ENCODE data around the gene MFAP5. TPM values are rescaled to one million over a fixed set of nuclear protein-coding genes. Genes with fewer than 3 reads are reported as not detected.
"Not testable (repeated sequence)": the region's sequence is repeated elsewhere in the genome, so short reads cannot be mapped to it uniquely, and the experiment has no call there.

MFAP5 gene
- polyA plus RNA-seq, 2 of the 4 experiments (the other 2 are of a cell fraction), result 0.40 TPM

DNA sequence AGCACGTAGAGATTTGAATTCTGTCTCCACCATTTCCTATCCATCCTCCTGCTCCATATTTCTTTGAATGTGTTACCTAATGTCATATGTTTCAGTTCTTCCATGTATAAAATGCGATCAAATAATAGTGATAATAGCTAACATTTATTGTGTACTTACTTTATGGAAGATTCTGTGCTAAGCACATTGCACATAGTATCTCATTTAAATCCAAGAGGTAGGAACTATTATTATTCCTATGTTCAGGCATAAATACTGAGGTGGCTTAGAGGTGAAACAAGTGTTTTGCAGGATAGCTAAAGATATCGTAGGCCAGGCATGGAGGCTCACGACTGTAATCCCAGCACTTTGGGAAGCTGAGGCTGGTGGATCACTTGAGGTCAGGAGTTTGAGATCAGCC, 32.5 kb downstream of the MFAP5 start:
- no peak overlapping the region for H3K4me2 ChIP-seq
- no peaks in the 10 kb centered on the region for H3K9me3 ChIP-seq
- FAIRE-seq, result no peak
- ChIA-PET CTCF (interaction anchor here (1.3 kb wide), 1 partner anchor 9 kb away, joined by 5 read pairs; no protein-coding TSS in a partner anchor), POLR2A (no interaction called here)
- no peak overlapping the region; a peak in 1 of 6 replicates for H3K27ac ChIP-seq
- ATAC-seq, result no peak
- H3K4me1 ChIP-seq, result peaks cover 15% of the 10 kb centered on the region
- TF ChIP-seq MAZ (IDR thresholded peaks at IDR 0.05; ENCODE audit: borderline replicate concordance, low read depth, low read length), result no peak
- TF ChIP-seq EP300 (IDR thresholded peaks at IDR 0.05), result no peak
- no peak for TF ChIP-seq JUN (IDR thresholded peaks at IDR 0.05)
- TF ChIP-seq SREBF2 (IDR thresholded peaks at IDR 0.05), result no peak
- TF ChIP-seq POLR2A (IDR thresholded peaks at IDR 0.05; ENCODE audit: low read length), result no peak
- 77% methylated on average over 4 of the region's 4 CpGs for WGBS (ENCODE audit: missing lambda C conversion rate)
- H3K4me3 ChIP-seq, result no peak overlapping the region
- DNase-seq (ENCODE audit: low read depth in 1 of 2, low spot score in 1 of 2), result no peak

DNA sequence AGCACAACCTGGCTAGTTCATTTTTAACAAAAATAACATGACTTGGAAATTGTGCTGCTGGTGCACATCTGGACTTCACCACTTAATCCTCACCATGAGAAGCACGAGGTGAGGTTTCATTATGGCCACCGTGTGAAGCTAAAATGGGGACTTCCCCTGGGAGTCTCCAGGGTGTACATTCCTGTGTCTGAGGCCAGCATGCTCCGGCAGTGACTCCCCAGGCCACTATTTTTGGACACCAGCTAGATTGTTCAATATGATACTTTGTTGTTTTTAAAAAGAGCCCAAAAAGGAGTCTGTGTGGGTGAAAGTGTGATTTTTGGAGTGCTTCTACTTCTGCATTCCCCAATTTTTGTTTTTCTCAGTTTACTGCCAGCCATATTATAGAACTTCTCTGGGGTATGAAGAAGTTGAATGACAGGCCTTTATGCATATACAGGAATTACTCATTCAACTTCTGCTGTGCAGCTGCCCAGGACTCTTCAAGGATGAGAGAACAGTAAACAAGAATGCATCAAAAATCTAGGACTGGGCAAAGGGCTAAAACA, 33.1 kb downstream of the MFAP5 start:
- FAIRE-seq (no peak), ATAC-seq (peak in 1 of 2 experiments; percentile 42; a peak in 1 of 6 replicates), DNase-seq (ENCODE audit: low read depth in 1 of 2, low spot score in 1 of 2) (peak in 1 of 2 experiments; percentile 18)
- Histone ChIP-seq H3K4me3 (no peak overlapping the region), H3K9me3 (no peaks in the 10 kb centered on the region), H3K4me2 (peak overlapping the region; percentile 24; the same call in 2 of the 3 replicates), H3K27ac (peak overlapping the region; percentile 35 to 61; a peak in 2 of 6 replicates), H3K4me1 (peaks cover 15% of the 10 kb centered on the region)
- CTCF ChIA-PET, result interaction anchor here (1.3 kb wide), 1 partner anchor 9 kb away, joined by 5 read pairs; no protein-coding TSS in a partner anchor
- POLR2A ChIA-PET, result no interaction called here
- WGBS (ENCODE audit: missing lambda C conversion rate), result 2% methylated on average over 3 of the region's 3 CpGs
- TF ChIP-seq CHD4 (IDR thresholded peaks at IDR 0.05; ENCODE audit: borderline replicate concordance) (no peak), JUN (IDR thresholded peaks at IDR 0.05) (no peak), POLR2A (IDR thresholded peaks at IDR 0.05; ENCODE audit: low read length) (no peak), RFX5 (IDR thresholded peaks at IDR 0.05) (no peak), CEBPB (IDR thresholded peaks at IDR 0.05) (no peak), FOSL2 (IDR thresholded peaks at IDR 0.05) (no peak), FOSL2 (CRISPR knock-in tag; IDR thresholded peaks at IDR 0.05) (no peak), ZFP36 (IDR thresholded peaks at IDR 0.05; ENCODE audit: borderline replicate concordance, partially characterized antibody) (no peak), SREBF2 (IDR thresholded peaks at IDR 0.05) (no peak)
- TF ChIP-seq, protein P1, sequence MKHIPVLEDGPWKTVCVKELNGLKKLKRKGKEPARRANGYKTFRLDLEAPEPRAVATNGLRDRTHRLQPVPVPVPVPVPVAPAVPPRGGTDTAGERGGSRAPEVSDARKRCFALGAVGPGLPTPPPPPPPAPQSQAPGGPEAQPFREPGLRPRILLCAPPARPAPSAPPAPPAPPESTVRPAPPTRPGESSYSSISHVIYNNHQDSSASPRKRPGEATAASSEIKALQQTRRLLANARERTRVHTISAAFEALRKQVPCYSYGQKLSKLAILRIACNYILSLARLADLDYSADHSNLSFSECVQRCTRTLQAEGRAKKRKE (CRISPR knock-in tag; IDR thresholded peaks at IDR 0.05; ENCODE audit: low read depth), result no peak

DNA sequence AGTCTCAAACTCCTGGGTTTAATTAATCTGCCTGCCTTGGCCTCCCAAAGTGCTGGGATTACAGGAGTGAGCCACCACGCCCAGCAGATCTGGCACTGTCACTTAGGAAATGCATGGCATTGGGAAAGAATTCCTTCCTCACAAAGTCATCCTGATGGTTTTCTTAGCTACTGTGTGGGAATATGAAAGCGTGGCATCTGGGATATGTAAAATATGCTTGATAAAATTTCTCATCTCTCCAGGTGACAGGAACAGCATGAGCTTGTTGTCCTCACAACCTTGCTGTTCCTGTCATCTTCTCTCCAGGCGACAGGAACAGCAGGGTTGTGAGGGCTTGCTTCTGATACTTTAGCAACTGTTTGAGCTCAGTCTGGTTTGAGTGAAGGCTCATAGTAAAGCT, 33.9 kb downstream of the MFAP5 start:
- Histone ChIP-seq H3K4me2 (peak overlapping the region; percentile 23; the same call in 1 of the 3 replicates), H3K9me3 (no peaks in the 10 kb centered on the region), H3K27ac (peak overlapping the region in 1 of 2 experiments; percentile 35; a peak in 1 of 6 replicates), H3K4me1 (peaks cover 15% of the 10 kb centered on the region), H3K4me3 (no peak overlapping the region)
- ChIA-PET POLR2A (no interaction called here), CTCF (interaction anchor here (0.6 to 1.4 kb wide), 5 partner anchors 8 to 55 kb away, joined by 3 to 5 read pairs (median 4); no protein-coding TSS in a partner anchor)
- 68% methylated on average over 3 of the region's 3 CpGs for WGBS (ENCODE audit: missing lambda C conversion rate)
- ATAC-seq (no peak), FAIRE-seq (no peak), DNase-seq (ENCODE audit: low read depth in 1 of 2, low spot score in 1 of 2) (no peak)
- TF ChIP-seq, protein P1 (CRISPR knock-in tag; IDR thresholded peaks at IDR 0.05; ENCODE audit: low read depth), result no peak
- TF ChIP-seq RARB (CRISPR knock-in tag; IDR thresholded peaks at IDR 0.05) (no peak), SREBF2 (IDR thresholded peaks at IDR 0.05) (no peak), EP300 (IDR thresholded peaks at IDR 0.05) (no peak), HOXB13 (CRISPR knock-in tag; IDR thresholded peaks at IDR 0.05; ENCODE audit: low read depth) (no peak), NR3C1 (IDR thresholded peaks at IDR 0.05) (no peak), CBX2 (IDR thresholded peaks at IDR 0.05; ENCODE audit: borderline replicate concordance, low read depth) (no peak), ZC3H11A (IDR thresholded peaks at IDR 0.05) (no peak)
- TF ChIP-seq, protein P2, sequence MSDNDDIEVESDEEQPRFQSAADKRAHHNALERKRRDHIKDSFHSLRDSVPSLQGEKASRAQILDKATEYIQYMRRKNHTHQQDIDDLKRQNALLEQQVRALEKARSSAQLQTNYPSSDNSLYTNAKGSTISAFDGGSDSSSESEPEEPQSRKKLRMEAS (IDR thresholded peaks at IDR 0.05), result no peak
- TF ChIP-seq, protein P3, sequence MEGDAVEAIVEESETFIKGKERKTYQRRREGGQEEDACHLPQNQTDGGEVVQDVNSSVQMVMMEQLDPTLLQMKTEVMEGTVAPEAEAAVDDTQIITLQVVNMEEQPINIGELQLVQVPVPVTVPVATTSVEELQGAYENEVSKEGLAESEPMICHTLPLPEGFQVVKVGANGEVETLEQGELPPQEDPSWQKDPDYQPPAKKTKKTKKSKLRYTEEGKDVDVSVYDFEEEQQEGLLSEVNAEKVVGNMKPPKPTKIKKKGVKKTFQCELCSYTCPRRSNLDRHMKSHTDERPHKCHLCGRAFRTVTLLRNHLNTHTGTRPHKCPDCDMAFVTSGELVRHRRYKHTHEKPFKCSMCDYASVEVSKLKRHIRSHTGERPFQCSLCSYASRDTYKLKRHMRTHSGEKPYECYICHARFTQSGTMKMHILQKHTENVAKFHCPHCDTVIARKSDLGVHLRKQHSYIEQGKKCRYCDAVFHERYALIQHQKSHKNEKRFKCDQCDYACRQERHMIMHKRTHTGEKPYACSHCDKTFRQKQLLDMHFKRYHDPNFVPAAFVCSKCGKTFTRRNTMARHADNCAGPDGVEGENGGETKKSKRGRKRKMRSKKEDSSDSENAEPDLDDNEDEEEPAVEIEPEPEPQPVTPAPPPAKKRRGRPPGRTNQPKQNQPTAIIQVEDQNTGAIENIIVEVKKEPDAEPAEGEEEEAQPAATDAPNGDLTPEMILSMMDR (IDR thresholded peaks at IDR 0.05), result no peak

DNA sequence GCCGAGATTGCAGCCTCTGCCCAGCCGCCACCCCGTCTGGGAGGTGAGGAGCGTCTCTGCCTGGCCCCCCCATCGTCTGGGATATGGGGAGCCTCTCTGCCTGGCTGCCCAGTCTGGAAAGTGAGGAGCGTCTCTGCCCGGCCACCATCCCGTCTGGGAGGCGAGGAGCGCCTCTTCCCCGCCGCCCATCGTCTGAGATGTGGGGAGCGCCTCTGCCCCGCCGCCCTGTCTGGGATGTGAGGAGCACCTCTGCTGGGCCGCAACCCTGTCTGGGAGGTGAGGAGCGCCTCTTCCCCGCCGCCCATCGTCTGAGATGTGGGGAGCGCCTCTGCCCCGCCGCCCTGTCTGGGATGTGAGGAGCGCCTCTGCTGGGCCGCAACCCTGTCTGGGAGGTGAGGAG, 37.9 kb downstream of the MFAP5 start:
- CTCF ChIA-PET; FAIRE-seq; H3K9me3 ChIP-seq; H3K4me2 ChIP-seq; H3K27ac ChIP-seq; POLR2A ChIA-PET; ATAC-seq; DNase-seq (ENCODE audit: low read depth in 1 of 2, low spot score in 1 of 2); H3K4me3 ChIP-seq: not testable (repeated sequence)
- 40% methylated on average over 1 of the region's 26 CpGs for WGBS (ENCODE audit: missing lambda C conversion rate)
- H3K4me1 ChIP-seq, result peaks cover 20% of the 10 kb centered on the region

Data from A549 (cell line).